ENCODE results near the gene RNF217. TPM values are rescaled to one million over a fixed set of nuclear protein-coding genes. Genes with fewer than 3 reads are reported as not detected.

Gene RNF217
- total RNA-seq, 1 donor: 24.9 TPM

DNA sequence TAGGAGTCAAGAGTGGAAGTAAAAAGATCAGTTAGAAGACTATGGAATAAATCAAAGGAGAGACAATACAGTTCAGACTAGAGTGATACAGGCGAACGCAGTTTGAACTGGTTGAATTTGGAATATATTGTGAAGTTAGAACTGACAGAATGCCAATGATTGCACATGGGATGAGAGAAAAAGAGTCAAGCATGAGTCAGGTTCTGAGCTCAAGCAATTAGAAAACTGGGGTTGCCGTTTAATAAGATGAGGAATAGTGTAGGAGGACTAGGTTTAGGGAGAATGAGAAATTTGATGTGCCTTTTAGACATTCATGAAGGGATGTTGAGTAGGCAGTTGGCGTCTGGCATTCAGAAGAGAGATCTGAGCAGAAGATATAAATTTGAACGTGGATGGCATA is 8.0 kb downstream of the RNF217 start:
- TF ChIP-seq, protein P1, sequence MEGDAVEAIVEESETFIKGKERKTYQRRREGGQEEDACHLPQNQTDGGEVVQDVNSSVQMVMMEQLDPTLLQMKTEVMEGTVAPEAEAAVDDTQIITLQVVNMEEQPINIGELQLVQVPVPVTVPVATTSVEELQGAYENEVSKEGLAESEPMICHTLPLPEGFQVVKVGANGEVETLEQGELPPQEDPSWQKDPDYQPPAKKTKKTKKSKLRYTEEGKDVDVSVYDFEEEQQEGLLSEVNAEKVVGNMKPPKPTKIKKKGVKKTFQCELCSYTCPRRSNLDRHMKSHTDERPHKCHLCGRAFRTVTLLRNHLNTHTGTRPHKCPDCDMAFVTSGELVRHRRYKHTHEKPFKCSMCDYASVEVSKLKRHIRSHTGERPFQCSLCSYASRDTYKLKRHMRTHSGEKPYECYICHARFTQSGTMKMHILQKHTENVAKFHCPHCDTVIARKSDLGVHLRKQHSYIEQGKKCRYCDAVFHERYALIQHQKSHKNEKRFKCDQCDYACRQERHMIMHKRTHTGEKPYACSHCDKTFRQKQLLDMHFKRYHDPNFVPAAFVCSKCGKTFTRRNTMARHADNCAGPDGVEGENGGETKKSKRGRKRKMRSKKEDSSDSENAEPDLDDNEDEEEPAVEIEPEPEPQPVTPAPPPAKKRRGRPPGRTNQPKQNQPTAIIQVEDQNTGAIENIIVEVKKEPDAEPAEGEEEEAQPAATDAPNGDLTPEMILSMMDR (IDR thresholded peaks at IDR 0.05; ENCODE audit: insufficient read depth, low read length): no peak
- DNase-seq (ENCODE audit: low read depth): peak; percentile 41
- H3K4me3 ChIP-seq (ENCODE audit: low read depth, low read length): no peak overlapping the region

DNA sequence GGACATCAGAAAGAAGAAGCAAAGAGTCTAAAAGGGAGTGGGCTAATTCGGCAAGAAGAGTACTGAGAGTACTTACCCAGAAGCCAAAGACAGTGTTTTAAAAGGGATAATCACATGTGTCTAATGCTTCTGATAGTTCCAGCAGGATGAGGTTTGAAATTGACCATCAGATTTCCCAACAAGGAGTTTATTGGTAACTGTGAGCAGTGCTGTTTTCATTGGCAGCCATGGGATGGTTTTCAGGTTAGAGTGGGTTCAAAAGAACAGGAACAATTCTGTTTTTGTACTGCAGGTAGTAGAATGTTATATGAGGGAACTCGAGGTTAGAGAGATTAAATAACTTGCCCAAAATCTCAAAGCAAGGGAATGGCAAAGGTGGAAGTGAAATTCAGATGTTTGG is 8.5 kb downstream of the RNF217 start:
- TF ChIP-seq, protein P1 (IDR thresholded peaks at IDR 0.05; ENCODE audit: insufficient read depth, low read length): no peak
- no peak for DNase-seq (ENCODE audit: low read depth)
- H3K4me3 ChIP-seq (ENCODE audit: low read depth, low read length): no peak overlapping the region

DNA sequence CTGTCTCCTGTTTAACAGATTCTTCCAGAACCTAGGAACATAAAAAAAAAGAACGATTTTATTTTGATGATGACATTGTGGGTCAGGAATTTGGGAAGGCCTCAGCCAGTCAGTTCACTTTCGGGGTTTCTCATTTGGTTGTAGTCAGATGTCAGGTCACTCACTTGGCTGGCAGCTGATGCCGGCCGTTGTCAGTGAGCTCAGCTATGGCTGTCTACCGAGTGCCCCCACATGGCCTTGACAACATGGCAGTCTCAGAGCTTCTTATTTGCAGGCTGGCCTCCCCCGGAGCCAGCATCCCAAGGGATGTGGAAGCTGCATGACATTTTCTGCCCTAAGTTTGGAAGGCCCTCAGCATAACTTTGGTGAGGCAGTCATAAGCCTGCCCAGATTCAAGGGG is 11.5 kb downstream of the RNF217 start:
- TF ChIP-seq, protein P1 (IDR thresholded peaks at IDR 0.05; ENCODE audit: insufficient read depth, low read length): no peak
- no peak overlapping the region for H3K4me3 ChIP-seq (ENCODE audit: low read depth, low read length)
- no peak for DNase-seq (ENCODE audit: low read depth)

DNA sequence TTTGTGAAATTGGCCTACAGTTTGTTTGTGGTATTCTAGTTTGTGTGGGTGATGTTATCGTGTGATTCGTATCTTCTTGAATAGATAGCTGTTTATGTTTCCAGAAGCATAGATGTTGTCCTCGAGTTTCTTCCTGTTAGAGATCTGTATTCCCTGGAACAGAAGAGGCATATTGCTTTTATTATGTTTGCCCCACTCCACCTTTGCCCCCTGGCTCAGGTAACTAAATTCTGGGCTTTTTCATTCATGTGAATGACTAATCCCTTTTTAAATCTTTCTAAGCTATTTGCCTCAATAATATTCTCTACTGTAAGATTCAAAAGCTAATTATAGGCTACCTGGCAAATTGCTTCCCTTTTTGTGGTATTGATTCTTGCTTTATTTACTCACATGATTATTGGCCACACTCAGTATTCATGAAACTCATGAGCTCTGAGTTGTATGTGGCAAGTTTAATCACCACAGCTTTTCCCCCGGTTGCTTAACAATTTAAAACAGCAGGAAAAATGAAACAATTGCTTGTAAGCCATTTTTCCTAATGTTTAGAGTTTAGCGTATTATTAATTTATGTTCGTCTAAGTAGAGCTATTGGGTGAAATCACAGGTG is 12.6 kb downstream of the RNF217 start:
- no peak overlapping the region for H3K4me3 ChIP-seq (ENCODE audit: low read depth, low read length)
- DNase-seq (ENCODE audit: low read depth): no peak
- TF ChIP-seq, protein P1 (IDR thresholded peaks at IDR 0.05; ENCODE audit: insufficient read depth, low read length): no peak

DNA sequence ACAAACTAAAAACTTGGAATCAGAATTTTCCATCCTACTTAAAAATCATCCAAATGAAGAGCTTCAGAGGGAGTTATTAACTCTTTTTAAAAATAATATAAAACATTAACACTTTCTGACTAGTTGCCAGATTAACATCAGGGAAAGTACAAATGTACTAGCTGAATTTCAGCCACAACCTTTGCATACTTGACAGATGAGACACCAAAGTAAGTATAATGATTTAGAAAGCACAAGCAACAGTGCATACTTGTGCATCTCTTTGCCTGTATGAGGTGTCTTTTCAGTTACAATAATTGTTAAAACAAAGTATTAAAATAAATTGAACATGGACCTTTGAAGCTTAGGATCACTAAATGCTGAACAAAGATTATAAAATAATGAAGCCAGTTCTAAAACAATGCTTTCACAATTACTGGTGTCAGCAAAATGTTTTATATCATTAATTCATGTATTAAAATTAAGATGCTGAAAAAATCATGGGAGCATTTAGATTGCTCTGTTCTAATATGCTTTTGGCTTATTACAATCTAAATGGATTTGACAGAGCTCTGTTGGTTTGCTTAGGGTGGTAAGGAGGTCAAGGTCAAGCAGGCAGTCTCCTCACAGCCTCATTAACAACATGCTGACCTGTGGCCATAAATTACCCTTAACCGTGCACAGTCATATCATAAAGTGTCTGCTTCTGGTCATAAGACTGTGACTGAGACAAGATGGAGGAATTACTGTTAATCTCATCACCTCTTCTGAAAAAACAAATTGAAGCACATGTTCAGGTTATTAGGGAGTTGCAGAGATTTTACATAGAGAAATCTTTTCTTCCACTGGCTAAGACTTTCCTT is 15.1 kb downstream of the RNF217 start:
- peak; percentile 60 for DNase-seq (ENCODE audit: low read depth)
- H3K4me3 ChIP-seq (ENCODE audit: low read depth, low read length): no peak overlapping the region
- TF ChIP-seq, protein P1 (IDR thresholded peaks at IDR 0.05; ENCODE audit: insufficient read depth, low read length): no peak

DNA sequence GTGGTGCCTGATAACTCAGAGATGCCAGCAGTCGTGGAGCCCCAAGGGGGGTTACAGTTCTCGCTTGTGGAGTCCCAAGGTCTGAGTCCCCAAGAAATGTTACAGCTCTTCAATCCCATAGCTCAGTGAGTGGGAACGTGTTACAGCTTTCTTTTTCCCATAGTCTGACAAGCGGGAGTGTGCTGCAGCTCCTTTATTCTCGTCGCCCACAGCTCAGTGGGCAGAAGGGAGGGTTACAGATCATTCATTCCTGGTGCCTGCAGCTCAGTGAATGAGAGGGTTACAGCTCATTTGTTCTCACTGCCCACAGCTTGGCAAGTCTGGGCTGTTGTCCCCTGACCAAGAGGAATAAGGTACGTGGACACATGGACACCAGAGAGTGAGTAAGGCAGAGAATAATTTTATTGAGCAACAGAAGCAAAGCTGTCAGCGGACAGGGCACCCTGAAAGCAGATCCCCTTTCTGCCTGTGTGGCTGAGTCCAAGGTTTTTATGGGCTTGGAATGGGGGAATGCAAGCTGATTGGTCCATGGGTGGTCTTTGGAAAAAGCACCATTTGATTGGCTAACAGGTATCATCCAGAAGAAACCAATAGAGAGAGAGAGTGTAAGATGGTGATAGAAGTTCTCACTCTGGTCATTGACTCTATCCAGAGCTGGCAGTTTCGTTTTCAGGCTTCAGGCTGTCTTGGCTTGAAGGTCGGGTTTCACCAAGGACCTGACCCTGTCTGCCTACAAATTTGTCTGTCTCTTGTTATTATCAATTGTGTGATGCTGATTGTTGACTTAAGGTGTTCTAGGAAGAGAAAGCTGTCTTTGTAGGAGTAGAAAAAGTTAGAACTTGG is 16.4 kb downstream of the RNF217 start:
- TF ChIP-seq, protein P1 (IDR thresholded peaks at IDR 0.05; ENCODE audit: insufficient read depth, low read length): no peak
- DNase-seq (ENCODE audit: low read depth): no peak
- no peak overlapping the region for H3K4me3 ChIP-seq (ENCODE audit: low read depth, low read length)
